Measurements from ENCODE around the gene UBAP1L.
"Not testable (repeated sequence)": the region's sequence is repeated elsewhere in the genome, so short reads cannot be mapped to it uniquely, and the experiment has no call there.

Gene UBAP1L

DNA sequence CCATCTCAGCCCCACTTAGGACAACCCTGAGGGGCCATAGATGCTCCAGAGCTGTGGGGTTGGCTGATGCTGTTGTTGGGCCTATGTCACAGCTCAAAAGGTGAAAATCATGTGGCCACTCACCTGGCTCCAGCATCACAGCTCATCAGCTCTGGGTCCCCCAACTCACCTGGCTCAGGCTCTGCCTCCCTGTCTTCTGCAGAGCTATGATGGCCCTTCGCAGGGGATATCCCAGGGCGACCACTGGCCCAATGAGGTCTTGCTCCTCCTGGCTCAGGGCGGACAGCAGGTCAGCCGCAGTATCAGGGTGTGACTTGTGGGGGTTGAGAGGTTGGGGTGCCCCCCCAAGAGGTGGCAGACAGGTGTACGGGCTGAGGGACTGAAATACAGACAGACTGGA lies 15.7 kb downstream of the UBAP1L start:
- no peak for DNase-seq

DNA sequence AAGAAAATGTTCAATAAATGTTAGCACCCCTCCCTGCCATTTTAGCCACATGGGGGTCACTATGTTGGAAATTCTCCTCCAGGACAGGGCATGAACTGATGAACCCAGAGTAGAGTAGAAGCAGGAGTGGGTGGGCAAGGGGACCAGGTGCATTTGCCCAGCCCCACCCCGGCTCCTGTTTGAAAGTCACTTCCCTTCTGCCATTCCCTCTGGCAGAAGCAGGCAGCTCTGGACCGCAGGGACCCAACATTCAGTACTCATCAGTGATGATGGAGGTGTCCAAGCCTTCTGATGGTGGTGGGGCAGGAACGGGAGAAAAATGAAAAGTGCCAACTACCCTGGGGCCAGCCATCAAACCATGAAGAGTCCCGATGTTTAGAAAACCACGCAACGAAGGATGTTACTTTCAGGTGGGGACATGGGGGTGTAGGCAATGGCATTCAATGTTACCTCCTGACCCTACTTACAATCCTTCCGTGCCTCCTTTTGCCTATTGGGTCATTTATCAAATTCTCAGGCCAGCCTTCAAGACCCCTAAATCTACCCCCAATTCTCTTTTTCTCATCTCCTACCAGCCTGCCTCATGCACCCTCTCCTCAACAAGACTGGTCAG lies 17.2 kb downstream of the UBAP1L start:
- DNase-seq, result no peak

DNA sequence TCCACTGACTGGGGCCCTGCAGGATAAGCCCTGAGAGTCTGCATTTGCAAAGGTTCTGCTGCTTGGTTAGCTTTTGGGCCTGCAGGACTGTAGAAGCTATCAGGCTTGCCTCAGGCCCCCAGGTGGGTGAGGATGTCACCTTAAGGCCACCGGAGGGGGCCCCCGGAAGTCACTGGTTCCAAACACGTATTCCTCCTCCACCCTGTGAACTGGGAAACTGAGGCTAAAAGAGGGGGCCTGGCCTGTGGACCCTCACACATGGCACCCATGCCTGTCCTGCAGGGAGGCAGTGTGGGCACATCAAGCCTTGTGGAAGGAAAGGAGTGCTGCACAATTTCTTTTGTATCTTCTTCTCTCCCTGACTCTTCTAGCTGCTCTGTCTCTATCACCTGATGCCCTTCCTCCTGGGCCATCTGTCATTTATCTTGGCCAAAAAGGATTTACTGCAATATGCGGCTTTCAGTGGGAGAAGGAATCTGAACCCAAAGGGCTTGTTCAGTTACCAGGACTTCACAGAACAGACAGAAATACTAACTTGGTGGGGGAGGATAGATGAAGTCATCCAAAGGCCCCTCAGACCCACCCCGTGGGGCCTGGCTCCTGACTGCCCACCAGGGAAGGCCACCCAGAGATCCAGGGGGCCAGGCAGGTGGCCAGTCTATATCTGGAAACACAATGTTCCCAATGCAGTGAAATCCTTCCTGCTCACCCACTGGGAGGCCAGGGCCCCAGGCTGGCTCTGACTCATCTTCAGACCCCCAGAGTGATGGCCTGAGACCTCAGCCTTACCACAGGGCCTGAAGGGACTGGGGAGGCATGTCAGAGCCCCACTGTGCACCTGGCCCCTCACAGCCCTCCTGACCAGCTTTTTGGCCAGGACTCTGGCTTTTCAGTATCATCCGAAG lies 18.3 kb downstream of the UBAP1L start:
- no peak for DNase-seq

DNA sequence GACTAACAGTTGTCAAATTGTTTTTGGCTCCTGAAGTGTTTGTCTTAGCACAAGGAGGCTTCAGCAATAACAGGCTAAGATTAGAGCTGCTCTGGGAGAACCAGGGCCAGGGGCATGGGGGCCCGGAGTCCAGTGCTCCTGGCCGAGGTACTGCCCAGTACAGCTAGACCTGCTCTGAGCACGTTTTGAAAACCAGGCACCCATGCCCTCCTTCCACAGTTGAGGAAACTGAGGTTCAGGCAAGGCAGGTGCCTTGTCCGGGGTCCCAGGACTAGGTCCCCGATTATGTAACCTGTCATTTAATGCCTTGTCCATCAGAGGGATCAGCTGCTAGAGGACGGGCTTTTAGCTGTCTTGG lies 19.3 kb downstream of the UBAP1L start:
- no peak for DNase-seq

DNA sequence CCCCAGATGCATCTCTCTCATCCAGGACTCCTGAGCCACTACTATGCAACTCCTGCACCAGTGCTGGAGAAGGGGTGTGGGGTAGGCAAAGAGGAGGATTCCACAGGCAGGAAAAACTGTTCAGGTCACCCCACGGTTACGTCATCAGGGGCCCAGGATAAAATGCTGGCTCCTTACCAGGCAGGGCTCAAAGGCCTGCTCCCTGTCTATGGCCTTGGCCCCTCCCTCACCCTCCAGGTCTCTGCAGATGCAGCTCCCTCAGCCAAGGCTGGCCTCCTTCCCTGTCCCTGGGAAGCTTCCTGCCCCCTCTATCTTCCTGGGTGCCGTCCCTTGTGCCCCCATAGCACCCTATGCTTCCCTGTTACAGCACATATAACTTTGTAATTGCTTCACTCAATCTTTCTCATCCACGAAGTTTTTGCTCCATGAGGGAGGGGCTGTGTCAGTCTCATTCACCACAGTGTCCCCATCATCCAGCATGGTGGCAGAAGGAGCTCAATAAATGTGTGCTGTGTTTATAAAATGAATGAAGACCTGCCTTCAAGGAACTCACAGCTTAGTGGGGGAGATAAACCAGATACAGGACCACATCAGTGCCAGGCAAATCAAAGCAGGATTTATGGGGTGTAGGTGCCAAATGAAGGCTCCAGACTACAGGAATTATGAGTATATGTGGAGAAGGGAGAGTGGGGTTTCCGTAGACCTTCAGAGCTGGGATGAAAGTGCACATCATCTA lies 19.8 kb downstream of the UBAP1L start:
- no peak for DNase-seq

DNA sequence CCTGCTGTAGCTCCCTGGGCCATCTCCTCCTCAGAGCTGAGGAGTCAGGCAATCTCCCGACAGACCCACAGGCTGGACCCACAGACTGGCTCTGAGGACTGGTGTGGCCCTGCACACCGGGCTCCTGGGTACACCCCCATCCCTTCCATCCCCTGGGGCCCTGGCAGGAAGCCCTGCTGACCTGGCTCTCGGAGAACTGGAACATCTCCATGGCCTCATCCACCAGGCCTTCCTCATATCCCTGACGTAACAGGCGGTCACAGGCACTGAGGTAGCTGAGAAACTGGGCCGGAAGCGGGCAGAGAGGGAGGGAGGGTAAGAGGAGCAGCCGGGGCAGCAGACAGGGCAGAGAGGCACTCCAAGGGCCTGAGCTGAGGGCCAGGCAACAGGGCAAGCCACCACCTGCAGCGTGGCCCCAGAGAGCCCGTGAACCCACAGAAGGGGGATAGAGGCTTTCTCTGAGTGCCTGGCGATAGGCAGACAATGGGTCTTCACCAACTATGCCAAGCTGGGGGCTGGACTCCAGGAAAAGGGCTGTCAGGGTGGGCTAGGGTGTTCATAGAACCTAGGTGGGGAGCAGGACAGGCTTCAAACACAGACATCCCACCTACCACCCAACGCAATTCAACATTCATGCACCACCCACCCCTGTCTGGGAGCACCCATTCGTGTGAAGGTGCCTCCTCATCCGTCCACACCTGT lies 20.6 kb downstream of the UBAP1L start:
- no peak for DNase-seq

DNA sequence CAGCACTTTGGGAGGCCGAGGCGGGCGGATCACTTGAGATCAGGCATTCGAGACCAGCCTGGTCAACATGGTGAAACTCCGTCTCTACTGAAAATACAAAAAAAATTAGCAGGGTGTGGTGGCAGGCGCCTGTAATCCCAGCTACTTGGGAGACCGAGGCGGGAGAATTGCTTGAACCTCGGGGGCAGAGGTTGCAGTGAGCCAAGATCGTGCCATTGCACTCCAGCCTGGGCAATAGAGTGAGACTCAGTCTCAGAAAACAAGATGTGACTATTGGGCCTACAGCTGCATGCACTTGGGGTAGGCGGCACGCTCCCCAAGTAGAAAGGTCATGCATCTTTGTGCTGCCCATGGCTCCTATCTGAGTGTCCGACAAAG lies 21.2 kb downstream of the UBAP1L start:
- DNase-seq, result not testable (repeated sequence)

DNA sequence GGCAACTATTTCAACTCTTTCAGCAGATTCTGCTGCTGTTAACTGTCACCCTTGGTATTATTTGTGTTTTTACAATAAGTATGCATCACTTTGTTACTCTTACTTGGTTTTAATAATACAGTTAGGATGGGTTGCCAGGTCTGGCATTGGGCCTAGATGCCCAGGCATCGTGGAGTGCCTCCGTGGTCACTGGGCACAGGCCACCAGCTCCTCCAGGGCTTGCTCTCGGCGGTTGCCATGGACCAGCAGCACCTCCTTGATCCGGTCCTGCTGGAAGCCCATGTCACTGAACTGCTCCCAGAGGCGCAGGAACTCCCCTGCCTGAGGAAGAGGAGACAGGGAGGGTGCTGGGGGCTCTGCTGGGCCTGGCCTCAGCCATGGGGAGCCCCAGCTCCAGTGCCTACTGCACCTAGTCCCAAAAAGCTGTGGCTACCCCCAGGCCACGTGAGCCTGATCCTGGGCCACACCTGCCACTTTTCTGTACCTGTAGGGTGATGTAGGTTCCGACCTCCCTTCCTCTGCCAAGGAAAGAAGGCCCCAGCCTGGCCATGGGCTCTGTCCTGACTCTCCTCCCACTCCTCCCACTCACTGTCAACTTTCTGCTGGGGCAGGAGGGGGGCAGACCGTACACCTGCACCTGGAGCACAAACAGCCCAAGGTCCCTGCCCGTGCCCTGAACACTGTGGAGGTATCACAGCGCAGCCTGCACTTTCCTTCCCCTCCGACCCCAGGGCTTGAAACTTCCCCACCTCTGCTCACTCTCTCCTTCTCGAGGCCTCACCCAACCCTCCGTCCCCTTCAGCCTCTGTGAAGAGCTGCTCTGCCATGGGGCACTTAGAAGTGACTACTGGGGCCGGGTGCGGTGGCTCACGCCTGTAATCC lies 21.8 kb downstream of the UBAP1L start:
- DNase-seq, result no peak

DNA sequence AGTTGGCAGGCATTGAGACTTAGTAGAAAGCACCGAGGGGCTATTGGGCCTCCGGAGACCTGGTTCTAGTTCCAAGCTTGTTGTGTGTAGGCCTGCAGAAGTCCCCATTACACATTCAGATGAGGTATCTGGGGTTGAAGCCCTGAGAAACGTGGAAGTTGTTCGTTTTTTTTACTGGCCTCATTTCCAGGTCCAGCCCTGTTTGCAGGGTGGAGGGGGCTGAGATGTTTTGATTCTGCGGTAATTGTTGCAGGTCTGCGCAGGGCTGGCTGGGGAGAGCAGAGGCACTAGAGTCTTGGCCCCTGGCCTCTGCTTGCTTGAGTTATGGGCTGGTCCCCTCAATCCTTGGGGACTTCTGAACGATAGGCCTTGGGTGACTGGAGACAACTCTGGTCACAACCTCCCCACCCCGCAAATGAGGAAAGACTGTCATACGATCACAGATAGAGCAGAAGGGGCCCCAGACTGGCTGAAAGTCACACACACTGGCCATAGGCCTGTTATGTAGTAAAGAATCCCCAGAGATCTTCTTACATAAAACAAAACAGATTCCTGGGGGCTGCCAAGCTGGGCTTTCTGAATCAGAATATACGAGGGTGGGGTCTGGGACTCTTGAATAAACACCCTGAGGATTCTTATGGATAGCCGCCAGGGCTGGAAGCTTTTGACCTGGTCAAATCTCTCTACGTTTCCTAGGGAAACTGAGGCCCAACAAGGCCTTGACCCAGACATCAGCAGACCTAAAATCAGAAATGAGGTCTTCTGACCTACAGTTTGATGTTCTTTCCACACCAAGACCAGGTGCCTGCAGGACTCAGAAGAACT lies 22.8 kb downstream of the UBAP1L start:
- no peak for DNase-seq

DNA sequence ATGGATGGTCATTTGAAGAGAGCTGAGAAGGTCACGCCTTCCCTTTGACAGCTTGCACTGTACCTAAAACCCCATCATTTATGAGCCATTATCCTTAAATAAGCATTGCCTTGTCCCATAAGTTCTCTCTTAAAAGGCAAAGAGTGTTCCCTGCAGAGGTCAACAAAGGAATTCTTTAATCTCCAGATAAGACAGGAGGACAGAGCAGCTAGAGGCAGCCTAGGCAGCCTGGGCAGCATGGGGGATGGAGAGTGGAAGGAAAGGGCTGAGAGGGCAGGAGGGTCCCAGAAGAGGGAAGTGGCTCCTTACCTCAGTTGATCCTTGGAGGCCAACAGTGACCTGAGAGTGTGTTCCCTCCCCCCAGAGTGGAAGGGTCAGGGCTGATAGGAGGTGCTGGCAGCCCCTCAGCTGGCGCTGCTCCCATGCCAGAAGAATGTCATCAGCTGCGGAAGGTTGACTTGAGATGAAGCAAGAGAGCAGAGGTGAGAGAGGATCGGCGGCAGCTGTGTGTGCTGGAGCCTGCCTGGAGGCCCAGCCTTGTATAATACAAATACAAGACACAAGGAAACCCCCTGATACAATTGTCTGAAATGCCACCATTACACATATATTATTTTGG lies 25.7 kb downstream of the UBAP1L start:
- no peak for DNase-seq

DNA sequence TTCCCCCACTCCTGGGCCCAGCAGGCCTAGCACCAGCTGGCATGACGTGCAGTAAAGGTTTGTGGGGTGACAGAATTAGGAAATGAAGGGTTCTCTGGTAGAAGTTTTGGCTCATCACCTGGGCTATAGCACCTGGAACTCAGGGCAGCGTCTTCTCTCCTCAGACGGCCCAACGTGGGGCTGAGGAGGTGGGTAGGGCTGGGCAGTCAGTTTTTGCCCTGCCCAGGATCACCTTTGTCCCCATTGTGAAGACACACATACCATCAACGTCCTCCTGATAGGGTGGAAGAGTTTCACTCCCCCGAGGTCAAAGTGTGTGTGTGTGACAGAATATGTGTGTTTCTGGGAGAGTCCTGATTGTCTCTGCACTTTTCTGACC lies 26.4 kb downstream of the UBAP1L start:
- DNase-seq, result no peak

DNA sequence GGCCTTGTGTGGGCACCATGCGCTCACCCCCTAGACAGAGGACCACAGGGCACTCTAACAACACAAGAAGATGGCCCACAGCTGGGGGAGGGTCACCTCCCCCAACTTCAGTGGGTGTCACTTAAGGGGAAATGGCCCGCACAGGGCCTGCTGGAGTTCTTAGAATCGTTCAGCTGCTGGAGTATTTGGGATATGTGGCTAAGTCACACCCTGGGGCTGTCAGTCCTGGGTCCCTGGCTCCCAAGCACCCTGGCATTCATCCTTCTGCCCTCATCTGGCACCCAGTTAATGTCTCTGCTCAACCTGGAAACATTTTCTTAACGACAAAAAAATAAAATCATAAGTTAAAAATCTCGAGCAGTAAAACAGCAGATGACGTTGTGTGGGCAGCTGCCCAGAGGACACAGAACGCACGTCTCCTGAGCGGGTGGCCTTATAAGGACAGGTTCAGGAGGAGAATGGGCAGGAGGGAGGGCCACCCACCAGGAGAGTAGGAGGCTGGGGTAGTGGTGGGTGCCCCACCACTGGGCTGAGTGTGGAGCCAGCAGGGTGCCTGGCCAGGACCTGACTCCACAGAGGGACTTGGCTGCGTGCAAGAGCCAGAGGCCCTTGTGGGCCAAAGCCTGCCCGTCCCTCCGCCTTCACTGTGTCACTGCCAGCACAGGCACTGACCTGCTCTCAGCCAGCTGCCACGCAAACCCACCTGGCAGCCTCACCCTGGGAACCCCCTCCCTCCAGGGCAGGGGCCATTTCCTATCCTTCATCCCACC lies 26.9 kb downstream of the UBAP1L start:
- no peak for DNase-seq

DNA sequence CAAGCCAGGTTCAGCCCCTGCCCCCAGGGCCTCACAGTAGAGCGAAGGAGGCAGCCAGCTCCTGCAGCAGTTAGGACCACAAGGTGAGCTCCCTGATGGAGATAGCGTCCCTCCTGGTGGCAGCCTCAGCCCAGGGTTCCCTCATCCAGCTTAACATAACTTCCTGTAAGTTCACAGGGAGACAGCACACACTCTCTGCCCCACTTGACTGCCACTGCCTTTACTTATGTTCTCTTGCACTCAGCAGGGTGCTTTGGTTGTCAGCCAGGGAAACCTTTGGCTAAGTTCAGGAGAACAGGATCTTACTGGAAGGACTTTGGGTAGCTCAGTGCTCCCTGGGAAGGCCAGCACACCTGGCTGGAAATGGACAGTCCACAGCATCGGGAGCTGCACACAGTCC lies 27.6 kb downstream of the UBAP1L start:
- peak; percentile 7 for DNase-seq

DNA sequence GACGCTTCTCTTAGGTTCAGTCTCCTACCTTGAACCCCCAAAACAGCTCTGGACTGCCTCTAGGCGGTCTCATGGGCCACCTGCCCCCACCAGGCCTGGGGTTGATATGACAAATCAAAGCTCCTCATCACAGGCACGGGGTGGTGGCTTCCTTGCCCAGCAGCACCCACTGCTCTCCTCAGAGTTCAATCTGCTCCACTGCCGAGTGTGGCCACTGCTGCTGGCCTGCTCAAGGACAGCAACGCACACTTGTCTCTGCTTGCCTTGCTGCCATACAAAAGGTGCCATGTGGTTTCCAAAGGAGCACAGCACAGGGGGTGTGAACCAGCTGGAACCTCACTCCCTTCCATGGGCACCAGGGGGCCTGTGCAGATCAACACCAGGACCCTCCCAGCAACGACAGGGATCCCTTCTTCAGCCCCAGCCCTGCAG lies 28.3 kb downstream of the UBAP1L start:
- peak; percentile 15 for DNase-seq

DNA sequence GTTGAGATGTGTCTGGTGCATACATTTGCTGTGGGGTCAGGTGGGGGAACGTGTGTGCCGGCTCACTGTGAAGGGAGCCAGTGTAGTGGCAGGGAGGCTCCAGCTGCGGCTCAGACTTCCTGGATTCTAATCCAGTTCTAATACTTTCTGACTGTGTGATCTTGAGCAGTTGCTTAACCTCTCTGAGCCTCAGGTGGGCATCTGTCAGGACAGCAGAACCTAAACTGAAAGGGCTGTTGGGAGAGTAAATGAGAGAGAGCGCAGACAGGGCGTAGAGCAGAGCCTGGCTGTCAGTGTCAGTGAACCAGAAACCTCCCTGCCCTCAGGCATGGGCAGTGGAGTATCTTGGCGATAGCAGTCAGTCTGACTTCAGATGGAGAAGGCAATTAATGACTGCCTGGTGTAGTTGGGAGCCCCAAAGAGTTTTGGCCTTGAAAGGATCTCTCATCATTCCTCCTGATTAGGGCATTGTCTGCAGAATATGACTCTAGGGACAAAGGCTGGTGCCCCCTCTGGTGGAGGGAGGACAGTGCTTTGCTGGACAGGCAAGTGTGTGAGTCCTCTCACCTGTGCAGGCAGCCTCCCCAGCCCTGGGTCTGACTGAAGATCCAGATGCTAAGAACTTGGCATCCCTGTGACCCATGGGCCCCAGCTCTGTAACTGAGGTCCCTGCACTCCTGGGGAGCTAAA lies 28.9 kb downstream of the UBAP1L start:
- DNase-seq, result peak; percentile 64

DNA sequence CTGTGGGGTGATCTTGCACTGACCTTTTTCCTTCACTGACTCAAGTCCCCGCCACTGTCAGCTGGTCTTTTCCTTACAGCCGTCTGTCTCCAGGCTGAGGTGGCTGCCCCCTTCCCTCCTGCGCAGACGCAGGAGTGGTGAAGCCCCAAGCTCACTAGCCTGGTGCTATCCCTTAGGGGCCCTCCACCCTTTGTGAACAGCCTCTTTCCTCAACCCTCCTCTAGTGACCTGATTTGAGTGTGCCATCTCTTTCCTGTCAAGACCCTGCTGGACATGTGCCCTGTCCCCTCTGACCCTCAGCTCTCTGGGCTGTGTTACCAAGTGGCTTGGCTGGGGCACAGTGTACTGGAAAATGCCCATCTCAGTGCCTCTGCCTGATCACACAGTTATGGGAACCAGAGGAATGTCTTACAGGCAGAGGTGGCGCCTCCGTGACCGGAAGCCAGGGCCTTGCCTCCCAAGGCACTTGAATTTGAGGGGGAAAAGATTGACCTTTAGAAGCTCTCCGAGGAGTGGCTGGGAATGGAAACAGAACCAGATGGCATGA lies 29.7 kb downstream of the UBAP1L start:
- no peak for DNase-seq

DNA sequence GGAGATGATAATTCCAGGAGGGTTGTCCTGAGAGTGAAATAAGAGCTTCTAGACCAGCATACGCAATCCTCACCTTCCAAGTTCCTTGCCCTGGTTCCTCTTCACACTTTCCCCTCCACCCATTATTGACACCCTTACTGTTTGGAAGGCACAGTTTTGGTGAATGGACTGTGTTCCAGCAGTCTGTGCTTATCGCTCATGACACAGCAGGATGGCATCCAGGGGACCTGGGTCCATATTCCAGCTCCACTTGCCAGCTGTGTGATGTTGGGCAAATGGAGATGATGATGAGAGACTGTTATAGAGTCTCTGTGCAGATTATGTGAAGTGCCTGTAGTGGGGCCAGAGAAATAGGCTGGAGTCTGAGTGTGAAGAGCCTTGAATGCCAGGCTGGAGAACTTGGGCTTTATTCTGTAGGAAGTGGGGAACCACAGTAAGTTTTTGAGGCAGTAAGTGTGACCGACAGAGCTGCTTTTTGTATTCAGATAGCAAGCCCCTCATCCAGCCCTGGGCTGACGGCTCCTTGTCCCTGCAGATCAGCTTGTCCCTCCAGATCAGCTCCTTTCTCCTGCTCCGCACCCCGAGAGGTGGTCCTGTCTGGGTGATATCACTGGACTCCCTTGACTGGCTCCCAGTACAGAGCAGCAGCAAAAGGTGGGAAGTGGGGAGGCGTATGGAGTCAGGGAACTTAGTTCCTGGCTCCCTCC lies 30.3 kb downstream of the UBAP1L start:
- DNase-seq, result no peak

DNA sequence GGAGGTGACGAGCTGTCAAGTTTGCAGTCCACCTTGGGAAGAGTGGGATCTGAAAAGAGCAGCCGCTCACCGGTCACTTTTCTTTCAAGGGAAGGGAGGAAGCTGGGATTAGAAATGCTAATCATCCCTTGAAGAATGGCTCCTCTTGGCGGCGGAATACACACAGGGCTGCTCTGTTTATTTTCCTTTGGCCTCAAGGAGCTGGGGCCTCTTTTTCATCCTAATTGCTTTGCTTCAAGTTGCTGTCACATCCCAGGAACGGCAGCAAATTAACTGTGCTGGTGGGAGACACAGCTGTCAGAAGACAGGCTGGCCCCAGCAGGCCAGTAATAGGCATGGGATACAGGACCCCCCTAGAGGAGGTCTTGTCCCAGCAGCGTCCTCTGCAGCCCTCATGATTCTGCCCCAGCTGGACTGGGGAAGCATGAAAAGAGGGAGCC lies 31.7 kb downstream of the UBAP1L start:
- DNase-seq, result no peak
